Hepatocyte (in vitro differentiated cells): Measurements from ENCODE around the gene CHPT1. TPM values are rescaled to one million over a fixed set of nuclear protein-coding genes. Genes with fewer than 3 reads are reported as not detected.

ENCODE experiments used
- DNase-seq: peaks from one replicate; pipeline ENCODE4 v3.0.0-alpha.2; 2016; ENCODE audit warnings: low spot score
- H2AFZ ChIP-seq: fragments of 200-600 bp; sonication (generic); 2 replicates; pipeline ENCODE4 v1.6.0; 2016; ENCODE audit warnings: antibody characterized with exemption, mild to moderate bottlenecking
- H3K27ac ChIP-seq: fragments of 200-600 bp; sonication (generic); 2 replicates; pipeline ENCODE4 v1.5.1; 2016; ENCODE audit warnings: mild to moderate bottlenecking
- H3K27me3 ChIP-seq: fragments of 200-600 bp; sonication (generic); 2 replicates; pipeline ENCODE4 v1.6.1; 2016
- H3K36me3 ChIP-seq: fragments of 200-600 bp; sonication (generic); replicated peaks from 2 replicates; pipeline ENCODE4 v1.5.1; 2016; ENCODE audit warnings: low read depth; ENCODE audit not compliant: insufficient read depth
- H3K4me1 ChIP-seq: fragments of 200-600 bp; sonication (generic); 2 replicates; pipeline ENCODE4 v1.5.1; 2016; ENCODE audit warnings: mild to moderate bottlenecking, moderate library complexity; ENCODE audit not compliant: insufficient read depth
- H3K4me2 ChIP-seq: fragments of 200-600 bp; sonication (generic); 2 replicates; pipeline ENCODE4 v1.6.0; 2016
- H3K4me3 ChIP-seq: fragments of 200-600 bp; sonication (generic); 2 replicates; pipeline ENCODE4 v1.5.1; 2016; ENCODE audit warnings: mild to moderate bottlenecking
- H3K79me2 ChIP-seq: fragments of 200-600 bp; sonication (generic); 2 replicates; pipeline ENCODE4 v1.6.0; 2017; ENCODE audit warnings: mild to moderate bottlenecking
- H3K9me2 ChIP-seq: fragments of 200-600 bp; sonication (generic); replicated peaks from 2 replicates; pipeline ENCODE4 v1.6.0; 2017; ENCODE audit warnings: mild to moderate bottlenecking; ENCODE audit not compliant: insufficient read depth
- H3K9me3 ChIP-seq: fragments of 200-600 bp; sonication (generic); 2 replicates; pipeline ENCODE4 v1.5.1; 2016; ENCODE audit warnings: low read depth, mild to moderate bottlenecking
- H4K20me1 ChIP-seq: fragments of 200-600 bp; sonication (generic); 2 replicates; pipeline ENCODE4 v1.6.0; 2016; ENCODE audit warnings: mild to moderate bottlenecking; ENCODE audit not compliant: insufficient read depth, poor library complexity, severe bottlenecking
- EZH2 ChIP-seq: fragments of 200-600 bp; sonication (generic); IDR thresholded peaks from 2 replicates; pipeline ENCODE4 v1.6.1; 2016; ENCODE audit warnings: antibody characterized with exemption, mild to moderate bottlenecking, borderline replicate concordance
- EZH2phosphoT487 ChIP-seq: fragments of 200-600 bp; sonication (generic); IDR thresholded peaks from one replicate; pipeline ENCODE4 v1.6.1; 2018; ENCODE audit warnings: antibody characterized with exemption, mild to moderate bottlenecking, low read depth, moderate library complexity; ENCODE audit not compliant: unreplicated experiment, severe bottlenecking
- WGBS: methylation state at CpG from one replicate; pipeline ENCODE4 v1.1.6; 2016; ENCODE audit warnings: low lambda C conversion rate; ENCODE audit errors: missing lambda C conversion rate; 5-methylcytosine and 5-hydroxymethylcytosine counted together
- polyA plus RNA-seq: library from polyadenylated mRNA; unstranded; fragments of >200 nt; fragmentation: Nextera tagmentation; extraction: Ambion mirVana; gene quantifications from 2 replicates; pipeline ENCODE4 v1.2.1, GENCODE V29; 2016
- total RNA-seq: library from RNA; depleted of rRNA; stranded (reverse); fragments of >200 nt; gene quantifications from 2 replicates; pipeline ENCODE4 v1.2.3, GENCODE V29; 2014
- TF ChIP-seq, protein P1 (sequence below): fragments of 200-600 bp; sonication (generic); IDR thresholded peaks from 2 replicates; pipeline ENCODE4 v1.5.1; 2016; ENCODE audit warnings: antibody characterized with exemption, mild to moderate bottlenecking; ENCODE audit not compliant: poor library complexity

CHPT1 gene
- total and polyA plus RNA-seq, 2 experiments from 2014 or later = 92.3 to 127 TPM

GRCh38 chr12:101772012-101772775, 74.8 kb downstream of the CHPT1 start:
- Histone ChIP-seq H3K27ac (no peak overlapping the region), H3K9me3 (no peaks in the 10 kb centered on the region), H3K4me1 (peaks cover 3% of the 10 kb centered on the region), H2AFZ (no peak overlapping the region), H3K36me3 (peaks cover 3% of the 10 kb centered on the region), H4K20me1 (no peaks in the 10 kb centered on the region), H3K9me2 (no peaks in the 10 kb centered on the region), H3K79me2 (no peaks in the 10 kb centered on the region), H3K27me3 (no peaks in the 10 kb centered on the region), H3K4me2 (no peak overlapping the region), H3K4me3 (no peak overlapping the region)
- WGBS = 81% methylated on average over 5 of the region's 5 CpGs
- DNase-seq = no peak
- TF ChIP-seq EZH2 (no peak), EZH2phosphoT487 (no peak)
- TF ChIP-seq, protein P1, sequence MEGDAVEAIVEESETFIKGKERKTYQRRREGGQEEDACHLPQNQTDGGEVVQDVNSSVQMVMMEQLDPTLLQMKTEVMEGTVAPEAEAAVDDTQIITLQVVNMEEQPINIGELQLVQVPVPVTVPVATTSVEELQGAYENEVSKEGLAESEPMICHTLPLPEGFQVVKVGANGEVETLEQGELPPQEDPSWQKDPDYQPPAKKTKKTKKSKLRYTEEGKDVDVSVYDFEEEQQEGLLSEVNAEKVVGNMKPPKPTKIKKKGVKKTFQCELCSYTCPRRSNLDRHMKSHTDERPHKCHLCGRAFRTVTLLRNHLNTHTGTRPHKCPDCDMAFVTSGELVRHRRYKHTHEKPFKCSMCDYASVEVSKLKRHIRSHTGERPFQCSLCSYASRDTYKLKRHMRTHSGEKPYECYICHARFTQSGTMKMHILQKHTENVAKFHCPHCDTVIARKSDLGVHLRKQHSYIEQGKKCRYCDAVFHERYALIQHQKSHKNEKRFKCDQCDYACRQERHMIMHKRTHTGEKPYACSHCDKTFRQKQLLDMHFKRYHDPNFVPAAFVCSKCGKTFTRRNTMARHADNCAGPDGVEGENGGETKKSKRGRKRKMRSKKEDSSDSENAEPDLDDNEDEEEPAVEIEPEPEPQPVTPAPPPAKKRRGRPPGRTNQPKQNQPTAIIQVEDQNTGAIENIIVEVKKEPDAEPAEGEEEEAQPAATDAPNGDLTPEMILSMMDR = no peak

DNA sequence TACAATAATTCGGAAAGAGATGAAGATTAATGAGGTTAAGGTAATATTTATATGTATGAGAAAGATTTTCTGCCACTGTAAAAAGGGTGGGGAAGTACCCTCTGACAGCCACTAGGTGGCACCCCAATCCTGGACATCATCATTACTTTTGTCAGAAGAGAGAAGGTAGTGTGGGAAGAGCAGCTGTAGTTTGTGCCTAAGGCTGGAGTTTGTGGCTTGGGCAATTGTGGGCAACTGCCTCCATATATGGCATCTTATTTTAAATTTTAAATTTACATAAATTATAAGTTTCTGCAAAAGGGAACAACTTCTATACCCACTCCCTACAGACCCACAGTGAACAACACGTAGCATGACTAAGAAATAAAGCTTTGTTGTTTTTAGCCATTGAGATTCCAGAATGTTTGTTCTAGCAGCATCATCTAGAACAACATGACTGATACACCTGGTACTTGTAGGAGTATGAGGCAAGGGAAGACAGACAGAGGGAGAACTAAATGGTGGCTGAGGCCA, 76.3 kb downstream of the CHPT1 start:
- Histone ChIP-seq H3K4me1 (no peaks in the 10 kb centered on the region), H3K4me3 (no peak overlapping the region), H3K27ac (no peak overlapping the region), H2AFZ (no peak overlapping the region), H3K36me3 (no peaks in the 10 kb centered on the region), H3K27me3 (no peaks in the 10 kb centered on the region), H3K79me2 (no peaks in the 10 kb centered on the region), H3K4me2 (no peak overlapping the region), H3K9me3 (no peaks in the 10 kb centered on the region), H3K9me2 (no peaks in the 10 kb centered on the region), H4K20me1 (no peaks in the 10 kb centered on the region)
- peak; percentile 74 for DNase-seq
- TF ChIP-seq EZH2phosphoT487 (no peak), EZH2 (no peak)
- TF ChIP-seq, protein P1 = peak; percentile 93
- 55% methylated on average over 2 of the region's 2 CpGs for WGBS

DNA sequence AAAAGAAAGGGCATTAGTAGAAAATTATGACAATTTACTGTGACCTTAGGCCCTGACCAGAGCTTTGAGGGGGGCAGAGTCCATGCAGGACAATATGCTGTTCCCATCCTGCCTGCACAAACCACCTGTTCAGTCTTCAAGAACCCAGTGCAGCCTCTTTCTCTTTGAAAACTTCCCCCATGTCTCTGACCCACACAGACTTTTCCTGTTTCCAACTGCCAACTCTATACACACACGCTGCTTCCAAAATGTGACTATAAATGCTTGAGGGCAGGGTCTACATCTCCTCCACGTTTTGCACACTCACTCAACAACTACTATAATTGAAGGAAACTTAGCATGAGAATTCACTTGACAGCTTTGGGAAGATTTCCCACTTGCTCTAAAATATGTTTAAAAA, 78.4 kb downstream of the CHPT1 start:
- 72% methylated on average over 2 of the region's 2 CpGs for WGBS
- no peak for DNase-seq
- no peaks in the 10 kb centered on the region for H3K36me3 ChIP-seq
- no peak overlapping the region for H2AFZ ChIP-seq
- no peaks in the 10 kb centered on the region for H3K79me2 ChIP-seq
- no peaks in the 10 kb centered on the region for H3K9me3 ChIP-seq
- H4K20me1 ChIP-seq = no peaks in the 10 kb centered on the region
- H3K9me2 ChIP-seq = no peaks in the 10 kb centered on the region
- no peak overlapping the region for H3K4me2 ChIP-seq
- H3K4me3 ChIP-seq = no peak overlapping the region
- TF ChIP-seq EZH2 (no peak), EZH2phosphoT487 (no peak)
- TF ChIP-seq, protein P1 = no peak
- peaks cover 7% of the 10 kb centered on the region for H3K4me1 ChIP-seq
- H3K27me3 ChIP-seq = no peaks in the 10 kb centered on the region
- no peak overlapping the region for H3K27ac ChIP-seq
